ENCODE measurements around the gene SIGLEC10.

SIGLEC10 gene

DNA sequence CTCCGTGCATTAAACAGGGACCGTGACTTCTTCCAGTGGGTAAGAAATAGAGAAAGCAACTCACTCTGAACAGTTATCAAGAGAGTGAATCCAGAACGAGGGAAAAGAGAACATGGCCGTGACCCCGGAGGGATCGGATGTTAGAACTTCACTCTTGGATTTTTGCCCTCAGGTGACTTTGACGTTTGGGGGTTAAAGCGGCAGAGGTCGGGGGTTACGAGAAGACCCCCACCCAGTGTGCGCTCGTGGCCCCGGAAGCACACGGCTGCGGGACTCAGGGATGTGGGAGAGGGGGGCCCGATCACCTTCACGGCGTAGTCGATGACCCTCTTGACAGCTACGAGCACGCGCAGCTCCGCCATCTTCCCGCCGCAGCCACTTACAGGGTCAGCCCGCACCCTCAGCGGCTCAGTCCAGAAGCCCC, 51.5 kb downstream of the SIGLEC10 start, which contains the start of gene ETFB:
Gene ETFB (minus strand): TSS at position 424 of the 424 bp plus-strand sequence. CDS start 62 bp downstream, at position 362.
- DNase-seq (ENCODE audit: low spot score): no peak

DNA sequence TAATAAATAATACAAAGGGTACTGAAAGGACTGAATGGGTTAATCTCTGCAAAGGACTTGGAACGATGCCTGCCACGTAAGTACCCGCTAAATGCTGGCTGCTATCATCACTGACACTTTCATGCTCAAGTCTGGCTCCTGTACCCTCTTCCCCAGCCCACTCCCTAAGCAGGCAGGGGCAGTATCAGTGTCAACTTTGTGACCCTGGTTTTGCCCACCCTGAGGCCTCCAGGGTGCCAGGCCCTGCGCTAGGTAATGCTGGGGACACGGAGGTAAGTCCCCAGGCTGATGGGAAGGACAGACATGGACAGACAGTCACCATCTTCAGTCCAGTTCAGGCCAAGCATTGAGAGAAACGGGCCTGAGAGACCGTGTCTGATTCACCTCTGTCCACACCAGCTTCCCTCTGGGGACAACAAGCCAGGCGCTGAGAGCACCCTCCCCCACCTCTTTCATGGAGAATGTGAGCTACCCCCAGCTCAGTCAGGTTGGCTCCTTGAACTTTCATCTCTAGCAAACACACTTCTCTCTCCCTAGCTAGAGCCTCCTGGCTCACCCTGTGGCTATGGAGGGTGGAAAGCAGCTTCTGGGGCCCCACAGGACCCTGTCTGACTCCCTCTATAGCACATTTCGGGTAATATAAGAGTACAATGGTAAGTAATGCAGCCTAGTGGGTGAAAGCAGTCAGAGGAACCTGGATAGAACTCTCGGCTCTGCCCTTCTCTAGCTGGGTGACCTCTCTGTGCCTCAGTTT, 52.1 kb downstream of the SIGLEC10 start:
- DNase-seq (ENCODE audit: low spot score): peak; percentile 45

DNA sequence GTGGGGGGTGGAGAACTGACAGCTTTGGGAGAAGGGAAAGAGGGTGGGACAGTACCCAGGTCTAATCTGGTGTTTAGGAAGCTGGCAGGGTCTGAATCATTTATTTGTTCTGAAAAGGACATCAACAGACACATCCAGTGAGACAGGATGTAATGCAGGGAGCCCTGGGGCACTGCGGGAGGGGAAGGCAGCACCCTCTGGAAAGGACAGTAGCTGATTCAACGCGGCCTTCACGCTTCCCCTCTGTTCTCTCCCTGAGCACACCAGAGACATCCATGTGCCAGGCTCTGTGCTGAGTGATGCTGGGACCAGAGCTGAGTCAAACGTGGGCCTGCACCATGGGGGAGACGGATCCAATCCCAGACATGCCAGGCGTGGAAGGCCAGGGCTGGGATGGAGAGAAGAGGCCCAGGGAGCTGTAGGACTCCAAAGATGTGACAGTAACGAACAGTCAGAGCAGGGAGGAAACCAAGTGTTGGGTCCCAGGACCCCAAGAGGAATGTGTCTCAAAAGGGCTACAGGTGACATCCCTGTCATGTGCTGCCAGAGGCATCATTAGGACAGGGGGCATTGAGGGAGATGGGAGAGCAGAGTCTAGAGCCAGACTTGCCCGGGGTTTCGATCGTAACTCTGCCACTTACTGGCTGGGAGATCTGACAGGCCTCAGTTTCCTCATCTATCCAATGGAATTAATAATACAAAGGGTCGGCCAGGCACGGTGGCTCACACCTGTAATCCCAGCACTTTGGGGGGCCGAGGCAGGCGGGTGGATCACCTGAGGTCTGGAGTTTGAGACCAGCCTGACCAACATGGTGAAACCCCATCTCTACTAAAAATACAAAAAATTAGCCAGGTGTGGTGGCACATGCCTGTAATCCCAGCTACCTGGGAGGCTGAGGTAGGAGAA, 53.0 kb downstream of the SIGLEC10 start:
- DNase-seq (ENCODE audit: low spot score): peak; percentile 46

DNA sequence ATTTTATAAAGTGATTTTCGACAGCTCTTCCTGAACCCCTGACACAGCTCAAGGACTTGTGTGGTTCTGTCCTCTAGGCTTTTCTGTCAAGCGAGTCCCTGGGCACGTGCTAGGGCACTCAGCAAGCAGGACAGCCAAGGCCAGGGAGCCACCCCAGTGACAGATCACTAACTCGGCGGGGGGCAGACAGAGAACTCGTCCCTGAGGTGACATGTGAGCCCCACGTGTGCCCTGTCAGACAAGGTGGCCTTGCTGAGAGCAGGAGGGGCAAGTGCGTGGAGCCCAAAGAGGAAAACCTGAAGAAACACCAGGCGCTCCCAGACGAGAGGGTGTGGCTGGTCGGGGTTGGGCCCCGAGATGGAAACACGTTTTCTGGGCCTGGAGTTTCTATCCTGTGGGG, 56.2 kb downstream of the SIGLEC10 start:
- no peak for DNase-seq (ENCODE audit: low spot score)

All from Ammon's horn (tissue), 1 donor.